ENCODE measurements around the gene PCGF3.
"Not testable (repeated sequence)": the region's sequence is repeated elsewhere in the genome, so short reads cannot be mapped to it uniquely, and the experiment has no call there.

The PCGF3 gene

DNA sequence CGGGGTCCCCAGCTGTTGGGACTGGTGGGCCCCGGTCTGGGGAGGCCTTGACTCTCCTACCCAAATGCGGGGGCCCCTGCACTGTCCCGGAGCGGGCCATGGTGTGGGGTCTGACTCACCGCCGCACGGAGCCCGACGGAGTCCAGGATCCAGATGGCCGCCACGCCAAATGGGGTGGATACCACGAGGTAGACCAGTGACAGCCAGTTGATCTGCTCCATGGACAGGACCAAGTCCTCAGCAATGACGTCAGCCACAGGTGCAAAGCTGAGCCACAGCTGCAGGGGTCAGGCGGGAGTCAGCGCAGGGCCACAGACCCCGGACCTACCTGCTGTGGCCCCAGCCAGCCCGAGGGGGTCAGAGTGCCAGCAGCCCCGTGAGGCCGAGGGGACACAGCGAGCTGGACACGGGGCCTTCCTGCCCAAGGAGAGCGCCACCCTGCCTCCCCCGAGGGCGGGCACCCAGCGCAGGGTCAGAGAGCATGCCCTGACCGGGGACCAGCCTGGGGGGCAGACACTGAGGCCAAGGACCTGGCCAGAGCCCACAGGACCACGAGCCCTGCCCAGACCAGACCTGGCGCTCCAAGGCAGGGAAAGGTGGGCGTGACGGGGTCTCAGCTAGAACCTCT is 19.1 kb upstream of the PCGF3 start:
- H3K27ac Mint-ChIP-seq = no peak overlapping the region
- H3K4me3 Mint-ChIP-seq = no peak overlapping the region
- DNase-seq (ENCODE audit: low spot score in 2 of 2) (no peak), ATAC-seq (no peak)
- peaks cover 12% of the 10 kb centered on the region for H3K4me1 Mint-ChIP-seq
- H3K9me3 Mint-ChIP-seq = no peaks in the 10 kb centered on the region
- no peaks in the 10 kb centered on the region for H3K36me3 Mint-ChIP-seq

GRCh38 chr4:687048-687970 is 18.3 kb upstream of the PCGF3 start:
- H3K4me1 Mint-ChIP-seq = peaks cover 12% of the 10 kb centered on the region
- ATAC-seq = no peak
- no peaks in the 10 kb centered on the region for H3K36me3 Mint-ChIP-seq
- no peak overlapping the region for H3K27ac Mint-ChIP-seq
- H3K9me3 Mint-ChIP-seq = no peaks in the 10 kb centered on the region
- DNase-seq (ENCODE audit: low spot score in 2 of 2) = no peak
- H3K4me3 Mint-ChIP-seq = no peak overlapping the region

GRCh38 chr4:687971-688853 is 17.4 kb upstream of the PCGF3 start:
- peaks cover 12% of the 10 kb centered on the region for H3K4me1 Mint-ChIP-seq
- no peak for ATAC-seq
- H3K4me3 Mint-ChIP-seq = no peak overlapping the region

DNA sequence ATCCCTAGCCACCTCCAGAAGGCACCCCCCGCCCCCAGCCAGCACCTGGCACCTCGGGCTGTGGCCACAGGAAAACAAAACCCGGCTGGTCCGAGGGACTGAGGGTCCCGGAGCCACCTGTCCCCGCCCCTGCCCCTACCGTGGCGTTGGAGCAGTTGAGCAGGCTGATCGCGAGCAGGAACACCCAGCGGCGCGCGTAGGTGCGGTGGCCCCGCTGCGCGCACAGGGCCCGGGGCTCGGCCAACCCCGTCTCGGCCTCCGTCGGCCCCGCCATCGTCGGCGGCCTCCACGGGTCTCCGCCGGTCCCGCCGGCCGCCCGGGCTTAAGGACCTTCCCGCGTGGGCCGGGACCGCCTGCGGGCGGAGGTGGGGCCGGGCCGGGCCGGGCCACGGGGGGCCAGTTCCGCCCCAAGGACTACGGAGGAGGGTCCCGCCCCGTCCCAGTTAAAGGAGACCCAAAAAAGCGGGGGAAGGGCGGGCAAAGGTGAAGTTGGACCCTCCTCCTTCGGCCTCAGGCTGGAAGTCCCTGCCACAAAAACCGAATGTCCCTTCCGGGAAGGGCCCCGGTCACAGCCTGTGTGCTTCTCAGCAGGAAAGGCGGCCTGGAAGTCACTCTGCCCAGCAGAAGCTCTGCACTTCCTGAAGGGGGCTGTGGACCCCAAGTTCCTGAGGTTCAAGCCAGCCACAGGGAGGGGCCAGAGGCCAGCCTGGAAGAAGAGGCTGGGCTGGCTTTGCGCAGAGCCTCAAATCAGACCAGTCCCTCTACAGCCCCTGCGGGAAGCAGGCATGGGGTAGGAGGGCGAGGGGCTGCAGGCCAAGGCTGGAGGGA is 16.6 kb upstream of the PCGF3 start, which contains the start of gene SLC49A3:
TSS of gene SLC49A3 (minus strand) at position 298 of the 828 bp plus-strand sequence. CDS start at position 274, 24 bp downstream.
- no peak within 1 kb of the TSS for H3K27ac Mint-ChIP-seq
- H3K36me3 Mint-ChIP-seq = no peaks in the 10 kb centered on the region
- peaks cover 6% of the 10 kb centered on the region for H3K4me1 Mint-ChIP-seq
- no peak within 1 kb of the TSS for H3K4me3 Mint-ChIP-seq
- DNase-seq (ENCODE audit: low spot score in 2 of 2) (no peak), ATAC-seq (peak; percentile 20)
- no peaks in the 10 kb centered on the region for H3K9me3 Mint-ChIP-seq

More at GRCh38 chr4:687971-688853, 17.4 kb upstream of the PCGF3 start:
- no peaks in the 10 kb centered on the region for H3K9me3 Mint-ChIP-seq
- H3K27ac Mint-ChIP-seq = no peak overlapping the region
- no peak for DNase-seq (ENCODE audit: low spot score in 2 of 2)
- H3K36me3 Mint-ChIP-seq = no peaks in the 10 kb centered on the region

DNA sequence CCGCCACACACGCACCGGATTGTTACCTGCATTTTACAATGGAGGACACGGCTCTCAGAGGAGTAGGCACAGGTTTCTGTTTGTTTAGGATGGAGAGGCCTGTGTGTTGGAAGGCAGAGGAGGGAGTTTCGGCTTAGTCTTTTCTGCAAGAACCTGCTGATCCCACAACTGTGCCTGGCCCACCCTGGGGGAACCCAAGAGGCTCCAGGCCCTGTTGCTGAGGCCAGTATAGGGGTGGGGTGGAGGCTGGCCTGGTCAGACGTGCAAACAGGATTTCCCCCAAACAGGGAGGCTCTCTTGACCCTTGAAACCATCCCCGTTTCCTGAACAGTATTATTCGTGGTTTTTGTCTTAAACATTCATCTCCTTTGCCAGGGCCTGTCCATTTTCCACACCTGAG is 15.9 kb upstream of the PCGF3 start:
- no peak overlapping the region for H3K4me3 Mint-ChIP-seq
- ATAC-seq = no peak

GRCh38 chr4:692771-693554 is 12.7 kb upstream of the PCGF3 start:
- no peaks in the 10 kb centered on the region for H3K36me3 Mint-ChIP-seq
- no peaks in the 10 kb centered on the region for H3K9me3 Mint-ChIP-seq
- ATAC-seq (no peak), DNase-seq (ENCODE audit: low spot score in 2 of 2) (no peak)
- no peaks in the 10 kb centered on the region for H3K4me1 Mint-ChIP-seq
- no peak overlapping the region for H3K4me3 Mint-ChIP-seq
- H3K27ac Mint-ChIP-seq = no peak overlapping the region

More for the DNA sequence above, 15.9 kb upstream of the PCGF3 start:
- H3K9me3 Mint-ChIP-seq = no peaks in the 10 kb centered on the region
- no peak overlapping the region for H3K27ac Mint-ChIP-seq
- no peak for DNase-seq (ENCODE audit: low spot score in 2 of 2)
- H3K4me1 Mint-ChIP-seq = peaks cover 5% of the 10 kb centered on the region
- H3K36me3 Mint-ChIP-seq = no peaks in the 10 kb centered on the region

DNA sequence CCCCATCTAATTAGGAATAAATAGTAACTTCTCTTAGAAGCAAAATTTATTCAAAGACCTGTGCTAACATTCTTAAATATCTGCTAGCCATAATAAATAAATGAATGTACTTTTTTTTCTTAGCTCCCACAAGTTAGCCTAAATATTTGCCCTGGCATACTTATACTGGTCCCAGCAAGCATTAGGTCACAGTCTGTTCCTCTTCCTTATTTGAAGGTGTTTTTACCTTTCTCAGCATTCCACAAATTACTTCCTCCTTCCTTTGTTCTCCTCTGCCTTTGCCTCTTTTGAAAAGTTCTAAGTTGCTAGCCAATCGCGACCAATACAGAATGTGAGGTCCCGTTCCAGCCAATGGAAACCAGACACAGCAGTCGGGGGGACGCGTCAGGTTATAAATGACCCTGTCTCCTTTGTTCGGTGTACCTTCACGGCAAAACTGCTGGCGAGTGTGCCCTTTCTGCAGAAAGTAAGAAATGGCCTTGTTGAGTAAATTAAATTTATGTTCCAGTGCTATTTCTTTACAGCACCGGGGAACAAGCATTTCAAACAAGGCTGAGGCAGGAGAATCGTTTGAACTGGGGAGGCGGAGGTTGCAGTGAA is 11.2 kb upstream of the PCGF3 start:
- H3K36me3 Mint-ChIP-seq; H3K27ac Mint-ChIP-seq; DNase-seq (ENCODE audit: low spot score in 2 of 2); H3K4me1 Mint-ChIP-seq; ATAC-seq; H3K9me3 Mint-ChIP-seq; H3K4me3 Mint-ChIP-seq: not testable (repeated sequence)

DNA sequence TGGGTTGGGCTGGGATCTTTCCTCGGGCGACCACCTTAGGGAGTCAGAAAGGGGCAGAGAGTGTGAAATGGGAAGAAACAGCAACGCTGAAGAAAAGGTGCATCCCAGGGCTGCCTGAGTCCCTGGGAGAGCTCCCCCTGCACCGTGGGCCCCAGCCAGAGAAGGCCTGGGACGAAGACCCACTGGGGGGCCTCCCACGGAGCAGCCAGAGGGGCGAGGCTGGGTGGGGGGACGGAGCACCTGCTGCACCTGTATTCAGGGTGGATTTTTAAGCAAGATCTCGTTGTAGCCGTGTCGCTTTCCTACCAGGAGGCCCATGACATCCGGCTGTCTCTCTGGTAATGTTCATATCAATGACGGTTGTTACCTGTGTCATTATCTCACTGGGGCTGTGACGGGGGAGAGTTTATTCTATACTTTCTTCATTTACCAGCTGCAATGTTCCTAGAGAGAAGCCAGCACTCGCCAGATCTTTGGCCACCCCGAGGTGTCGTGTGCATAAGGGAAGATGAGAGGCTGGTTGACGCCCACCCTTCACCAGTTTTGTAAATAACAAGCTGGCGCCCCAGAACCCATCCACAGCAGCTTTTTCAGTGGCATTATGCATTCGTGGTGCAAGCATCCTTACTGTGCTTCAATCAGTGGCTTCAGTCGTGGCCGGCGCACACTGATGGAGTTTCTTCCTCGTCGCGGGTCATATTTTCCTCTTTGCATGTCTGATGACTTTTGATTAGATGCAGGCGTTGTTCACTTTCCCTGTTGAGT is 5.6 kb upstream of the PCGF3 start:
- no peak for DNase-seq (ENCODE audit: low spot score in 2 of 2)
- no peak overlapping the region for H3K4me3 Mint-ChIP-seq
- H3K9me3 Mint-ChIP-seq = no peaks in the 10 kb centered on the region
- peaks cover 1% of the 10 kb centered on the region for H3K36me3 Mint-ChIP-seq
- H3K4me1 Mint-ChIP-seq = peaks cover 21% of the 10 kb centered on the region
- peak overlapping the region; percentile 53 for H3K27ac Mint-ChIP-seq
- ATAC-seq = no peak

DNA sequence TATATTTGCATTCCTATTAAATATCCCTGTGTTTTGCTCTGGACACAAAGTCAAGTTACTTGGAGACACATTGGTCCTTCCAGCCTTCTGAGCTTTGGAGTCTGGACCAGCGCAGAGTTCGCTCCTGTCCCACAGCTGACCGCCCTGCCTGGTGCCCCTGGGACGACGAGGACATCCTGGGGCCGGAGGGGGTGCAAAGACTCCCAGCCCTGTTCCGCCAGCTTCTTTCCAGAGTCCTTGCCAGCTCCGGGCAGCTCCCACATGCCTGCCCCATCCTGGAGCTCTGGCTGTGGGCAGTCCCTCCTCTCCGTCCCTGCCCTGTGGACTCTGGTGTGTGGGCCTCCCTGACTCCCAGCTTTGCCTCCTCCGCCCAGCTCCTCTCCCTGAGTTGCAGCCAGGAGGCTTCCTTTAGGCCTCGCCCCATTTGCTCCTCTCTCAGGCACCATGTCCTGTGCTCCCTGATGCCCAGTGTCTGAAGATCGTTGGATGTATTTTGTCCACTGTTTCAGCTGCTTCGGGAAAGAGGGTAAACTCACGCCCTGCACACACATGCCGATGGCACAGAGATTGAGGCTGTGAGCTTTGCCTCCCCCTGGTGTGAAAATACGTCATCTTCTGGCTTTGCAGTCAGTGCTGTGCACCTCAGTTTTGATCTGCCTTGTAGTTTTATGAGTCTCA is 4.9 kb upstream of the PCGF3 start:
- Mint-ChIP-seq H3K9me3 (no peaks in the 10 kb centered on the region), H3K27ac (peak overlapping the region; percentile 32), H3K4me3 (no peak overlapping the region), H3K36me3 (peaks cover 7% of the 10 kb centered on the region), H3K4me1 (peaks cover 26% of the 10 kb centered on the region)
- no peak for DNase-seq (ENCODE audit: low spot score in 2 of 2)
- no peak for ATAC-seq

GRCh38 chr4:702618-703048 is 3.0 kb upstream of the PCGF3 start:
- DNase-seq (ENCODE audit: low spot score in 2 of 2) (no peak), ATAC-seq (no peak)
- peaks cover 26% of the 10 kb centered on the region for H3K4me1 Mint-ChIP-seq
- H3K27ac Mint-ChIP-seq = no peak overlapping the region
- H3K4me3 Mint-ChIP-seq = no peak overlapping the region
- H3K36me3 Mint-ChIP-seq = peaks cover 7% of the 10 kb centered on the region
- no peaks in the 10 kb centered on the region for H3K9me3 Mint-ChIP-seq

GRCh38 chr4:703336-704197 is 2.1 kb upstream of the PCGF3 start:
- H3K27ac Mint-ChIP-seq = no peak overlapping the region
- no peaks in the 10 kb centered on the region for H3K9me3 Mint-ChIP-seq
- DNase-seq (ENCODE audit: low spot score in 2 of 2) (no peak), ATAC-seq (no peak)
- H3K4me1 Mint-ChIP-seq = peaks cover 29% of the 10 kb centered on the region
- peaks cover 7% of the 10 kb centered on the region for H3K36me3 Mint-ChIP-seq
- H3K4me3 Mint-ChIP-seq = no peak overlapping the region

Measured in stimulated activated effector memory CD8-positive, alpha-beta T cell treated with anti-CD3 and anti-CD28 coated beads, Interleukin-12 subunit alpha, Interleukin-12 subunit beta, amount 100 ng/mL, for 72 hours (primary cell).